HG02885 (cell line): ENCODE results near the gene MUCL1.
"Not testable (repeated sequence)": the region's sequence is repeated elsewhere in the genome, so short reads cannot be mapped to it uniquely, and the experiment has no call there.

Experiments used
- ATAC-seq: cut with Tn5 transposase; IDR thresholded peaks from one replicate; pipeline ENCODE4 v1.9.1; 2021; ENCODE audit warnings: mild to moderate bottlenecking; ENCODE audit not compliant: unreplicated experiment, poor library complexity

MUCL1 gene, protein sequence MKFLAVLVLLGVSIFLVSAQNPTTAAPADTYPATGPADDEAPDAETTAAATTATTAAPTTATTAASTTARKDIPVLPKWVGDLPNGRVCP

GRCh38 chr12:54853933-54854538 is at the start of gene MUCL1:
Gene MUCL1, plus strand, starts transcription at chr12:54854516. Its CDS starts 67 bp downstream, at chr12:54854583.
- ATAC-seq: peak; percentile 99

DNA sequence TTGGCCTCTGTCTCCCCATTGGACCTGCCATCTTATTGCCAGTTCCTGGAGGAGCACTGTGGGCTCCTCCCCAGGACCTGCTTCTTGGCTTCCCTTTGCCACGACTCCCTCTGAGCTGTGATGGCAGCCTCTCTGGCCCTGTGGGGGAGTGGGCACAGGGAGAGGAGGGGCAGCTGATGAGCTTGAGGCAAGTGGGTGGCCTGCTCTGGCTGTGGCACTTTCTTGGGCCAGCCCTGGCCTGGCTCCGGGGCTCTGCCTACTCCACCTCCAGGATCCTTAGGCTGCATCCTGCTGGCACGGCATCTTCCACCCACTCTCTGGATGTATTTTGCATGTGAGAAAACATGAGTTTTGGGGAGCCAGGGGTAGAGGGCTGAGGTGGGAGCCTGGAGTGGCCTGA is 32.6 kb upstream of the MUCL1 start:
- no peak for ATAC-seq

DNA sequence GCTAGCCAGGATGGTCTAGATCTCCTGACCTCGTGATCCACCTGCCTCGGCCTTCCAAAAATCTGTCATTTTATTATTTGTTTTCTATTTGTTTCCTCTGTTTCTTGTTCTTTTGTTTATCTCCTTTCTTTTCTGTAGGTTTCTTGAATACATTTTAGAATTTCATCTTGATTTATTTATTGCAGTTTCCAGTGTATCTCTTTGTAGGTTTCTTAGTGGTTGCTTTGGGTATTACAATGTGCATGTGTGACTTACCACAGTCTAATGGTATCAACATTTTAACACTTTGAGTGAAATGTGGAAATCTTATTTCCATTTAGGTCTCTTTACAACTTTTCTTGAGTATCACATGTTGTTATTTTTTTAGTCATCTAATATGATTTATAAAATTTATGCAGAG is 29.9 kb upstream of the MUCL1 start:
- ATAC-seq: no peak

GRCh38 chr12:54829511-54829910 is 24.8 kb upstream of the MUCL1 start:
- no peak for ATAC-seq

DNA sequence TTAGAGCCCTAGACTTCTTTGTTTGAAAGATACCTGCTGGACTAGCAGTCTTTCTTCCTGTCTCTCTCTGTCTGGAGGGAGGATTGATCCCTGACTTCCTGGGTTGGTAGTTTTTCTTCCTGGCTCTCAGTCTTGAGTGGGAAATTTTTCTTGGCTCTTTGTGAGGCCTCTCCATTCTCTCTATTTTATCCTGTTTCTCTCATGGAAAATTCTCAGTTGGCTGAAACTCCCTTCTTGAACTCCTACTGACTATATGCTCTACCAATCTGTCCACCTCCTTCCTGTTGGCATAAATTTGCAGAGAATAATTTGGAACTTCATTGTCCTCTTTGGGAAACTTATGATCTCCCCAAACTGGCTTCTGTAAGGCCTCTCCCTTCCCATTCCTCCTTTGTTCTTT is 24.1 kb upstream of the MUCL1 start:
- ATAC-seq: no peak

DNA sequence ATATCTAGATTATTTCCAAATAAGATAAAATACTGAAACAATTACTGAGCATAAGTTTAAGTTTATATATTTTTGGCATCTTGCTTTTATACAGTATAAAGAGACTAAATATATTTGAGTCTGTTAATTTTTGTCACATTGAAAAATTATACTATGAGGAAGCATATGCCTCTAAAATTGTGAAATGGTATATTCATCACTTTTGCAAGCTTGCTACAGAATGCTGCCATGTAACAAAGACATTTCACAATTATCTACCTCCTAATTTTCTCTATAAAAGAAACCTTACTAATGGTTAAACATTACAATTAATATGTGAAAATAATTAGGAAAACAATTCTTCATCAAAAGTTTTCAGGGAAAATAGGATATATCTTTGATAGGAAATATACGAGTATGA is 22.7 kb upstream of the MUCL1 start:
- ATAC-seq: no peak

- no peak for ATAC-seq
Measured at GRCh38 chr12:54840244-54840865, 14.0 kb upstream of the MUCL1 start.

GRCh38 chr12:54857406-54857805 is 3.1 kb downstream of the MUCL1 start:
- ATAC-seq: no peak

DNA sequence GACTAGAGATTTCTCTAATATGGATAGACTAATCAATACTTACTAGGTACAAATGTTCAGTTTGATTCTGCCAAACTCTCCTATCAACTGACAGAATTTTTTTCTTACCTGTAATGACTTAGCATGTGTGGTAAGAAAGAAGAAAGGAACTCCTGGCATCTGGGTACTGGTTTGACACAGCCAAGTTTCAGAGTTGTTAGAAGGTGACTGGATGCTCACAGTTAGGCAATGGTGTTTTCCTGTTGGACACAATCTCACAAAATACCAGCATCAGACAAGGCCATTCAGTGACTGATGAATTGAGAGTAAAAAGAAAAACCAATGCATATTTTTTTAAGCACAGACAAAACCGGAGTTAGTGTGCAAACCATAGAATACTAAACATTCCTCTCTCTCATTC is 4.2 kb downstream of the MUCL1 start:
- ATAC-seq: no peak

DNA sequence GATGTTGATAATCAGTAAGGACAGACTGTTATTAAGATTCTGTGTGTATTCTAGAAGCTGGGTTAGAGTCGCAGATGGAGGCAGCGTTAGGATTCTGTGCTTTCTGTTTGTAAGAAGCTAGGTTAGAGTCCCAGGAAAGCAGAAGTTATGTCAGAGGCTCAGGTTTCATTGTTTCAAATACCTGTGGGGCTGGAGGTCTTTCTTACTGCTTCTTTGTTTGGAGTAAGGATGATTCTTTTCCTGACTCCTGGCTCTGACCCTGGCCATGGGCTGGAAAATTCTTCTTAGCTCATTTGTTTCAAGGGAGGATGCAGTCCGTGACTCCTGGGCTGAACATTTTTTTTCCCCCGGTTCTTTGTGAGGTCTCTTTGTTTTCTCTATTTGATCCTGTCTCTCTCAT is 5.2 kb downstream of the MUCL1 start:
- ATAC-seq: no peak

- no peak for ATAC-seq
Measured at GRCh38 chr12:54861927-54862326, 7.6 kb downstream of the MUCL1 start.

- no peak for ATAC-seq
Measured at GRCh38 chr12:54863948-54864618, 9.8 kb downstream of the MUCL1 start.

- no peak for ATAC-seq
Measured at GRCh38 chr12:54865683-54866324, 11.5 kb downstream of the MUCL1 start.

- no peak for ATAC-seq
Measured at GRCh38 chr12:54868690-54869089, 14.4 kb downstream of the MUCL1 start.

DNA sequence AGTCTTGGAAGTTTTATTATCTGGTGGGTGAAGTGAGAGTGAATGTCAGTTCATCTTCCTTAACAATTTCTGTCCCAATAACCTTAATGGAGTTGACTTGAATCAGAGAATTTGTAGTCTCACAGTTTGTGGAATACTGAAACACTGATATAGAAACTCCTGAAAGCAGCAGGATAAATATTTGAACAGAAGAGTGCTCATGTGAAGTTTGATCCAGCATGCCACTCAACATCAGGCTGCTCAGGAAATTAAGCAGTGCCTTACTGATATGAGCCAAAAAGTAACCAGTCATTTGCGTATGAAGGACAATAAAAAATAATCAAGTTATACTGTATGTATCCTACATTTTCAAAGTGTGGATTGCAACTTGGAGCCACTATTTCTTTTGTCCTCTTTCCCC is 15.7 kb downstream of the MUCL1 start:
- ATAC-seq: no peak

DNA sequence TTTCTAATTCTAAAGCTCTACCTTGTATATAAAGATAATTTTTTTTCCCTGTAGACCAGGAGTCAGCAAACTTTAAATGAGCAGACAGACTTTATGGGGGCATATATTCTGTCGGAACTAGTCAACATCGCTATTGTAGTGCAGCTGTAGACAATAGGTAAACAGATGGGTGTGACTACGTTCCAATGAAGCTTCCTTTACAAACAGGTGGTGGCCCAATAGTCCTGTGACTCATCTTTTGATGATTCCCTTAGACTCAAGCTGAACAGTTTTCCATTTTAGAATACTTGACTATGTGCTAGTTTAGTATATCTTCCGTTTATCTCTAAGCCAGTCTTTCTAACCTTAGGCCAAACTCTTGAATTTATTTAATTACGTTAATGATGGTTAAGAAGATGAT is 16.3 kb downstream of the MUCL1 start:
- no peak for ATAC-seq

- ATAC-seq: no peak
Measured at GRCh38 chr12:54879150-54879549, 24.8 kb downstream of the MUCL1 start.

DNA sequence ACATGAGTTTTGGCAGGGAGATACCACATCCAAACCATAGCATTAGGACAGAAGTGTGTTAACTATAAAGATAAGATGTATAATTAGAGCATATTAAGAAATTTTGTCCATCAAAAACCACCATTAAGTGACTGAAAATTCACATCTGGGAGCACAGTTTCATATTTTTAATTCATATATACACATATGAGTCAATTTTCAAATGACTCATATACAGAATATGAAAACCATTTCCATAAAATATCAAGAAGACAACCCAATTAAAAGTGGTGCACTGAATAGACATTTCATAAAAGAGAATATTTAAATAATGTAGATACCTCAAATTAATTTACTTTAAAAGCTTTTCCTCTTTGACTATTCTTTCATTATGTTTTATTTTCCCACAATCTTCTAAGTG is 25.3 kb downstream of the MUCL1 start:
- no peak for ATAC-seq

- no peak for ATAC-seq
Measured at GRCh38 chr12:54882079-54882478, 27.8 kb downstream of the MUCL1 start.

GRCh38 chr12:54882597-54882996 is 28.3 kb downstream of the MUCL1 start:
- ATAC-seq: not testable (repeated sequence)

- not testable (repeated sequence) for ATAC-seq
Measured at GRCh38 chr12:54888428-54888827, 34.1 kb downstream of the MUCL1 start.
